NCI-H2107 (cell line): ENCODE results near the gene RLBP1.
A peak's percentile ranks its signal among the peaks of the same experiment; 100 is the strongest.
"Not testable (repeated sequence)": the region's sequence is repeated elsewhere in the genome, so short reads cannot be mapped to it uniquely, and the experiment has no call there.

Experiments used
- DNase-seq: peaks from one replicate; lab custom pipeline; 2025; lab: John Stamatoyannopoulos, UW

The RLBP1 gene

GRCh38 chr15:89221543-89221942 lies at the start of gene RLBP1:
TSS of gene RLBP1 (minus strand) at chr15:89221579. CDS start at chr15:89218975, 2,604 bp downstream.
- no peak for DNase-seq

DNA sequence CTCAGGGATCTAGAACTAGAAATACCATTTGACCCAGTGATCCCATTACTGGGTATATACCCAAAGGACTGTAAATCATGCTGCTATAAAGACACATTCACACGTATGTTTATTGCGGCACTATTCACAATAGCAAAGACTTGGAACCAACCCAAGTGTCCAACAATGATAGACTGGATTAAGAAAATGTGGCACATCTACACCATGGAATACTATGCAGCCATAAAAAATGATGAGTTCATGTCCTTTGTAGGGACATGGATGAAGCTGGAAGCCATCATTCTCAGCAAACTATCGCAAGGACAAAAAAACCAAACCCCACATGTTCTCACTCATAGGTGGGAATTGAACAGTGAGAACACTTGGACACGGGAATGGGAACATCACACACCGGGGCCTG lies 28.8 kb upstream of the RLBP1 start:
- DNase-seq = not testable (repeated sequence)

DNA sequence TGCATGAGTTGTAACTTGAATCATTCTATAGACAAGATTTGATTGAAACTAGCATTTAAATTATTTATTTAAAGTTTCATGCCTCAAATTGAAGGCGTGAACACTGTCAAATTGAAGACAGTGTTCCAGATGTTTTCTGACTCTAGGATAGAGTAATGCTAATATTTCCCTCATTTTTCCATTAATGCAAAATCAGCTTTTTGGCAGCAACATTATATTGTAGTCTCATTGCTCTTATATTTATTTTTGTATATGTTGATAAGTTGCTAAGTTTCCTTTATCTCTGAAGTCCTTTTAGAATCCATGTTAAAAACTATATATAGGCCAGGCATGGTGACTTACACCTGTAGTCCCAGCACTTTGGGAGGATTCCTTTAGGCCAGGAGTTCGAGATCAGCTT lies 27.2 kb upstream of the RLBP1 start:
- no peak for DNase-seq

DNA sequence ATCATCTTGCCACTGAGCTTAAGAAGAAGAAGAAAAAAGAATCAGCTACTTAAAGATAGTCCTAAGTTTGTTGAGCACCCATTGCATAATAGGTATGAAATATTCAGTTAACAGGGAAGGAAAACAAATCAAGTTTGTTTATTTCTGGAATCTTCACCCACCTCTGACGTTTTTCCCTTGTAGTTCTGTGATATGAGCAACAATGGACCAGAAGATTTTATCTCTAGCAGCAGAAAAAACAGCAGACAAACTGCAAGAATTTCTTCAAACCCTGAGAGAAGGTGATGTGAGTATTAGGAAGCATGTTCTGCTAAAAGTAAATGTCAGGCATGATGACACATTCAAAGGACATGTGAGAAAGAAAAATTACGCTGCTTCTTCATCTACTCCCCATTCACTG lies 26.1 kb upstream of the RLBP1 start:
- no peak for DNase-seq

DNA sequence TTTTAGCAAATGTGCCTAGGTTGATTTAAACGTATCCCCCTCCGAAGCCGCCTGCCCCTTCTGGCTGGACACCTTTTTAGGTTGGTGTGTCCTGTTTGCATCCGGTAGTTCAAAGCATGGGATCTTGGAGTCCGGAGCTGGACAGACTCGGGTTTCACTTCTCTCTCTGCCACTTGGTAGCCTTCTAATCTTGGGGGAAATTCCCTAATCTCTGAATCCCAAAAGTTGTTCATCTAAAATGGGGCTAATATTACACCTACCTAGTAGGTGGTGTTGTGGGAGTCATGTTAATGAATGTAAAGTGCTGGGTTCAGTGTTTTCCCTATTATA lies 23.2 kb upstream of the RLBP1 start:
- DNase-seq = no peak

DNA sequence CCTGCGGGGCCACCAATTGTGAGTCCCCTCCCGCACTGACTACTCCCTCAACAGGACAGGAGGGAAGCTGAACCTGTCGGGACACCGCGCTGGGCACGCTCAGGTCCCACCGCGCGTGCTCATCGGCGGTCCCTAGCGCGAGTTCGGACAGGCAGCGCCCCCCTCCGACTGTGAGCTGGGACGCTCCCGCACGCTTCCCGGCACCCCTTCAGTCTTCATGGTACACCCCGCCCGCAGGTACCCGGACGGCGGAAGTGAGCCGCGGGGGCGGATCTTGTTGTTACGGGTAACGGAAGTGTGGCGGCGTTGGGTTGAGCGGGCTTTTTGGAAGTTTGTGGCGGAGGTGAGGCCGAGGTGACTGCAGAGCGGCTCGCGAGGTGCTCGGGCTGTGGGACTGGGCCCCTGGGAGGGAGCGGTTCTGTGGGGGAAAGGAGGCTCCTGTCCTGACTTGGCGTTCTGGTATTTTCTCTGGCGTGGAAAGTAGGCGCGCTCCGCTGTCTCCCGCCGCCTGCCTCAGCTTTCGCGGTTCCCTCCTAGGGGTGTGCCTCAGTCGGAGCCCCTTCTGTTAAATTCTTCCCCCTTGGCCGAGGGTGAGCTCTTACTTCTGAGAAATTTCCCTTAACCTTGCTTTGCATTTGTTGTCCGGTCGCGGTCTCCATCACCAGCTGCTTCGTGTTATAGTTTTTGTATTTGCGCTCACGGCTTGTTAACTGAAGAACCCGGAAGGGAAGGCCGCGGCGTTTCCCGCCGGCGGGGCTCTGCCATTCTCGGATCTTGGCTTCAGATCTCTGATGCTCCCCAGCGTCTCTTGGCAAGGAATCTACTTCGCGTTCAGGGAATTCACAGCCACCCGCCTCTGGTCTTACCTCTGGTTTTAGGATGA lies 22.6 kb upstream of the RLBP1 start, which contains the start of gene FANCI:
Gene FANCI (plus strand): TSS at position 289 of the 883 bp plus-strand sequence. CDS start 3,669 bp downstream, outside the sequence.
- peak; percentile 80 for DNase-seq

GRCh38 chr15:89243046-89243690 lies 21.8 kb upstream of the RLBP1 start:
- no peak for DNase-seq

GRCh38 chr15:89239883-89240810 lies 18.8 kb upstream of the RLBP1 start:
- not testable (repeated sequence) for DNase-seq

DNA sequence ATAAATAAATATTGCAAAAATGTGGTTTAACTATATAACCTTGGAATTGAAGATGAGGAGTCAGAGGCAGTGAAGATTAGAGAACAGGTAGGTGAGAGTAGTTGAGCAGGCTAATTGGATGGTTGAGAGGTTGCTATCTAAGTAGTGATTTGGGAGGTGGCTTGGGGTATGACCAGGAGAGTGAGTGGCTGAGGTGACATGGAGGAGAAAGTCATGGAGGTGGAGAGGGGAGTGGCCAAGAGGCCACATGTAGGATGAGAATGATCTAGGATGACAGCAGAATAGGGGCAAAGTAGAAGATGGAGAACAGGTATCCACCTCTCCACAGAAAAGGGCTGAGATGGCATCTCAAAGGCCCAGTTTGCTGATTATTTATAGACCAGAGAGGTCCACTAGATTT lies 10.5 kb upstream of the RLBP1 start:
- no peak for DNase-seq

DNA sequence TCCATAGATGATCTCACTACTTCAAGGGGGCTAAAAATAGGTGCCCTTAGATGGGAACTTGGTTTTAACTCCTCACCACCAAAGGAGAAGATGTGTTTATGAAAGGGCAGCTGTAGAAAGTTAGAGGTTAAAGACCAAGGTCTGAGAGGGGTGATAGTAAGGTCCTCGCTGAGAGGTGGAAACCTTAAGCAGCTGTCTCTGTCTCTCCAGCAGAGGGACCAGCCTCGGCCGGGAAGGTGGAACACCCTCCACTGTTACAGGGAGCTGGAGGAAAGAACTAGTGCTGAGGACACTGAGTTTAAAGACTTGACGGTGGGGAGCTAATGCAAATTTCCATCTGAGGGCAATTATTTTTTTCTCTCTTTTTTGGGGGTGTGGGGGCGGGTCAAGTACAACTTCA lies 8.9 kb upstream of the RLBP1 start:
- DNase-seq = no peak

GRCh38 chr15:89227425-89227824 lies 6.0 kb upstream of the RLBP1 start:
- no peak for DNase-seq

- DNase-seq = no peak
These were observed 5.2 kb upstream of the RLBP1 start for GRCh38 chr15:89226359-89227221.

DNA sequence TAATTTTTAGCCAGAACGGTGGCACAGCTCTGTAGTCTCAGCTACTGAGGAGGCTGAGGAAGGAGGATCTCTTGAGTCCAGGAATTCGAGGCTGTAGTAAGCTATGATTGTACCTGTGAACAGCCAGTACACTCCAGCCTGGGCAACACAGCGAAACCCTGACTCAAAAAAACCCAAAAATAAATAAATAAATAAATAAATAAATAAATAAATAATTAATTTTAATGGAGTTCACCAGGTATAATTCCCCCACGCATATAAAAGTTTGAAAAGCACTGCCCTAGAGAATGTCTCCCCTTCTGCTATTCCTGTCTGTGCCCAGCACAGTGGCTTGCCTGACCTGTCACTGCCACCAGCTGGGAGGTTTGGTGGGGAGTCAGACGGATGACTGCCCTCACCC lies 4.2 kb upstream of the RLBP1 start:
- no peak for DNase-seq

GRCh38 chr15:89218531-89218930 lies 2.8 kb downstream of the RLBP1 start:
- DNase-seq = no peak

GRCh38 chr15:89217686-89218376 lies 3.5 kb downstream of the RLBP1 start:
- DNase-seq = no peak

DNA sequence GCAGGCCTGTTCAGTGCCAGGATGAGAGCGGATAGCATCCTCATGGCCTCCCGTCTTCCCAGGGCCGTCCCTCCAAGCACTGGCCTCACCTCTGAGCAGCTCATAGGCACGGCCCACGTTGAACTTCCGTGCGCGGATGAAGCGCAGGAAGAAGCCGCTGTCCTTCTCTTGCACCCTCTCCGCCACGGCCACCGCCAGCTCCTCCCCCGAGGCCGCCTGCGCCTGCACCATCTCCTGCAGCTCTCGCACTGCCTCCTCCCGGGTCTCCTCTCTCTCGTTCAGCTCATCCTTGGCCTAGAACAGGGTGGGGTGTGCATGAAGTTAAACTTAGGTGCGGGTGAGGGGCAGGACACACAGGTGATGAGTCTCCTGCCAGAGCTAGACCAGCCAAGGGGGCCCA lies 4.3 kb downstream of the RLBP1 start:
- no peak for DNase-seq

- no peak for DNase-seq
These were observed 5.8 kb downstream of the RLBP1 start for GRCh38 chr15:89215627-89216026.

DNA sequence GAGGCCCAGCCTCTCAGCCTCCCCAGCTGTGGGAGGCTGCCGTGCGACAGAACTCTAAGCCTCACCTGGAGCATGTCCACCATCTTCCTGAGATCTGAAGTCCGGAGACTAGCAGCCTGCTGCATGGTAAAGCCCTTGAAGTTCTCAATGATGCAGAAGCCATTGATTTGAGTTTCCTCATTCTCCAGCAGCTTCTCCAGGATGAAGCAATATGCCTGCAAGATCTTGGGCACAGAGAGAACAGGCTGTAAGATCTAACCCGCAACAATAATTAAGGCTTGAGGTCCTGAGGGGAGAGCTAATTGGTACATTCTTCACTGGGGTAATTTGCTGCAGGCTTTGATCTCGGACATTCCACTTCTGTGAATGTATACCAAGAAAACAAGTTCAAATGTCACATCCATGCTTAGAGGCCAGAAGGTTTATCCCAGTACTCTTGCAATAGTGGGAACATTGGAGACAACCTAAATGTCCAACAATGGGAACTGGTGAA lies 9.7 kb downstream of the RLBP1 start:
- no peak for DNase-seq

- DNase-seq = no peak
These were observed 12.3 kb downstream of the RLBP1 start for GRCh38 chr15:89209057-89209456.

DNA sequence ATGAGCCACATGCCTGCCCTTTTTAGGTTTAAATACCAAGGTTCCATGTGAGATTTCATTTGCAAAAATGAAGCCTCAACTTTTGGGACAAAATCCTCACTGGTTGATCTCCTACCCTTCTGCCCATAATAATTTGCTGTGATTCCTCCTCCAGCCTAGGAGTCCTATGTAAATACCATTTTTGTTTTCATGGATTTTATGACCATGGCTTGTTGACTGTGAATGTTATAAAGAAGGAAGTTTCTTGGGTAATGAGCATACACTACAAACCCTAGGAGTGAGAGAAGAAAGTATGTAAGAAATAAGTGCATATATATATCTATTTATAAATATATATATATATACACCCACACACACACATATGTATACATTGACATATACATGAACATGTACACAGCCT lies 13.1 kb downstream of the RLBP1 start:
- no peak for DNase-seq

GRCh38 chr15:89206908-89207331 lies 14.5 kb downstream of the RLBP1 start:
- no peak for DNase-seq
